K562 (cell line): ENCODE results near the gene SPATS2. TPM values are rescaled to one million over a fixed set of nuclear protein-coding genes. Genes with fewer than 3 reads are reported as not detected.

Experiments
- DACH1 ChIP-seq: fragments of 450-650 bp; IDR thresholded peaks from 2 replicates; pipeline ENCODE4 v1.6.1; 2018; ENCODE audit not compliant: partially characterized antibody
- E2F8 ChIP-seq: fragments of 450-650 bp; IDR thresholded peaks from 2 replicates; pipeline ENCODE4 v1.7.1; 2018; ENCODE audit warnings: mild to moderate bottlenecking, low read depth; ENCODE audit not compliant: partially characterized antibody
- FOS ChIP-seq: IDR thresholded peaks from 3 replicates; pipeline ENCODE4 v1.6.1; 2011; ENCODE audit not compliant: insufficient read length; ENCODE audit errors: extremely low read depth
- FOXK1 ChIP-seq: sonication (generic); formaldehyde crosslinking; IDR thresholded peaks from 2 replicates; pipeline ENCODE4 v1.8.0; 2022; ENCODE audit warnings: missing genetic modification reagents, mild to moderate bottlenecking, borderline replicate concordance
- GTF2E2 ChIP-seq: fragments of 200-800 bp; sonication (Bioruptor generic); IDR thresholded peaks from 2 replicates; pipeline ENCODE4 v1.6.1; 2016; ENCODE audit warnings: missing genetic modification characterization, missing compliant biosample characterization
- JUN ChIP-seq, 2 experiments: sonication (generic) in 1 of 2; formaldehyde crosslinking in 1 of 2; IDR thresholded peaks; 2 replicates each; pipeline versions ENCODE4 v1.6.1 to v1.8.0; 2012 to 2022; ENCODE audit warnings: borderline replicate concordance in 2 of 2, mild to moderate bottlenecking in 2 of 2, improper control_type of control experiment in 1 of 2, low read depth in 1 of 2, low read length in 1 of 2, missing genetic modification reagents in 1 of 2
- MCM5 ChIP-seq: fragments of 450-650 bp; IDR thresholded peaks from 2 replicates; pipeline ENCODE4 v1.6.1; 2016; ENCODE audit warnings: low read depth
- MEIS2 ChIP-seq: fragments of 450-650 bp; IDR thresholded peaks from 2 replicates; pipeline ENCODE4 v1.6.1; 2014; ENCODE audit warnings: mild to moderate bottlenecking; ENCODE audit not compliant: partially characterized antibody
- NKRF ChIP-seq: fragments of 450-650 bp; IDR thresholded peaks from 2 replicates; pipeline ENCODE4 v1.6.1; 2016; ENCODE audit warnings: borderline replicate concordance
- SAP30 ChIP-seq: fragments of 200-600 bp; sonication (generic); IDR thresholded peaks from 2 replicates; pipeline ENCODE4 v1.6.1; 2012; ENCODE audit warnings: borderline replicate concordance, low read depth, mild to moderate bottlenecking, moderate library complexity, low read length, control low read depth, inconsistent platforms; ENCODE audit not compliant: insufficient read depth, poor library complexity, severe bottlenecking
- SP1 ChIP-seq: sonication (generic); formaldehyde crosslinking; IDR thresholded peaks from 2 replicates; pipeline ENCODE4 v1.8.1; 2022; ENCODE audit warnings: mild to moderate bottlenecking, missing genetic modification reagents
- TBP ChIP-seq: optimal IDR thresholded peaks from 2 replicates; pipeline ENCODE3; 2011; ENCODE audit warnings: low read depth, low read length, improper control_type of control experiment
- TCF15 ChIP-seq: fragments of 250-450 bp; sonication (Bioruptor Pico); IDR thresholded peaks from 2 replicates; pipeline ENCODE4 v1.8.0; 2022; ENCODE audit warnings: moderate library complexity, mild to moderate bottlenecking, inconsistent platforms
- TEAD1 ChIP-seq, 2 experiments: fragments of 450-650 bp in 1 of 2; sonication (generic) in 1 of 2; formaldehyde crosslinking; IDR thresholded peaks; 2 replicates each; pipeline versions ENCODE4 v1.4.0 to v1.8.0; 2020 to 2022; ENCODE audit warnings: mild to moderate bottlenecking in 2 of 2, missing genetic modification reagents in 1 of 2
- USF2 ChIP-seq: sonication (generic); formaldehyde crosslinking; IDR thresholded peaks from 2 replicates; pipeline ENCODE4 v1.5.0; 2020; ENCODE audit warnings: missing genetic modification reagents
- ZNF133 ChIP-seq: fragments of 250-450 bp; sonication (Bioruptor Pico); IDR thresholded peaks from 2 replicates; pipeline ENCODE4 v1.4.0; 2020; ENCODE audit warnings: mild to moderate bottlenecking
- ZNF280A ChIP-seq: fragments of 450-650 bp; IDR thresholded peaks from 2 replicates; pipeline ENCODE4 v1.6.1; 2018; ENCODE audit warnings: mild to moderate bottlenecking, low read depth; ENCODE audit not compliant: partially characterized antibody
- ZNF41 ChIP-seq: fragments of 250-450 bp; sonication (Bioruptor Pico); conservative IDR thresholded peaks from 2 replicates; pipeline ENCODE4 v1.4.0; 2020; ENCODE audit warnings: mild to moderate bottlenecking
- ZNF586 ChIP-seq: fragments of 450-650 bp; formaldehyde crosslinking; conservative IDR thresholded peaks from 2 replicates; pipeline ENCODE4 v1.4.0; 2020; ENCODE audit warnings: mild to moderate bottlenecking, moderate library complexity
- ZNF77 ChIP-seq: fragments of 250-450 bp; sonication (Bioruptor Pico); IDR thresholded peaks from 2 replicates; pipeline ENCODE4 v1.5.0; 2020
- polyA plus RNA-seq, 8 experiments: library from polyadenylated mRNA; depleted of rRNA in 4 of 8; stranded (reverse) in 5 of 8; unstranded in 3 of 8; fragments of >200 nt; fragmentation: Nextera tagmentation in 2 of 8; fragmentation: Illumina TruSeq in 1 of 8; extraction: Ambion mirVana in 2 of 8; extraction: Trizol in 1 of 8; gene quantifications; 2 replicates each; pipeline versions ENCODE4 v1.2.1 to v1.2.3, GENCODE V29; 2011 to 2014; ENCODE audit warnings: inconsistent platforms in 1 of 8, missing spikeins in 1 of 8
- total RNA-seq, 7 experiments: library from RNA; depleted of rRNA in 6 of 7; stranded (reverse); fragments of >200 nt in 6 of 7; fragmentation: Illumina TruSeq in 2 of 7; extraction: Trizol in 2 of 7; gene quantifications; 2 replicates each; pipeline versions ENCODE4 v1.2.1 to v1.2.3, GENCODE V29; 2011 to 2021; ENCODE audit warnings: low replicate concordance in 1 of 7

Gene SPATS2
- total and polyA plus RNA-seq, 9 of the 15 experiments (the other 6 are each of a cell fraction or from before 2014, with no cell fraction given) = 5.4 to 48.2 (median 17.5) TPM

GRCh38 chr12:49568442-49569162 lies 201.3 kb downstream of the SPATS2 start (continued):
- TF ChIP-seq TEAD1 (CRISPR knock-in tag; IDR thresholded peaks at IDR 0.05) (peak in 1 of 2 experiments; percentile 56; a peak in 1 of 4 replicates), FOS (no peak), ZNF133 (CRISPR knock-in tag) (no peak), ZNF280A (no peak), E2F8 (no peak), SAP30 (peak; percentile 63), DACH1 (no peak), NKRF (peak; percentile 63; the same call in 1 of the 2 replicates), JUN (IDR thresholded peaks at IDR 0.05; ENCODE audit: borderline replicate concordance, low read depth, low read length) (no peak), JUN (CRISPR knock-in tag; IDR thresholded peaks at IDR 0.05; ENCODE audit: borderline replicate concordance) (no peak), USF2 (CRISPR knock-in tag) (no peak), MEIS2 (peak; percentile 67), ZNF77 (CRISPR knock-in tag) (no peak), GTF2E2 (tag) (no peak), ZNF41 (CRISPR knock-in tag) (no peak), TBP (no peak), MCM5 (no peak), ZNF586 (no peak), SP1 (0 out of 2 replicates have a peak, but pooled peaks have one; percentile 15), FOXK1 (CRISPR knock-in tag) (no peak), TCF15 (CRISPR knock-in tag) (no peak)
